Uterus (tissue), 2 donors: ENCODE data around the gene HNRNPM.

Experiments used
- CTCF ChIP-seq, 4 experiments: fragments of 200-600 bp in 2 of 4; fragments of 450-650 bp in 2 of 4; sonication (generic) in 2 of 4; IDR thresholded peaks; one replicate each; pipeline ENCODE4 v1.5.1; 2016 to 2019; ENCODE audit warnings: antibody characterized with exemption in 4 of 4, mild to moderate bottlenecking in 2 of 4, moderate library complexity in 1 of 4
- POLR2A ChIP-seq, 2 donors: fragments of 450-650 bp; IDR thresholded peaks; one replicate each; pipeline ENCODE4 v1.6.1; 2016; ENCODE audit warnings: antibody characterized with exemption in 2 of 2, mild to moderate bottlenecking in 1 of 2, moderate library complexity in 1 of 2

- TF ChIP-seq CTCF (IDR thresholded peaks at IDR 0.05) (no peak), POLR2A (IDR thresholded peaks at IDR 0.05) (no peak)
These were observed 45.6 kb downstream of the HNRNPM start for GRCh38 chr19:8490395-8490760.
